Measurements from ENCODE around the gene C2CD4C.
"Not testable (repeated sequence)": the region's sequence is repeated elsewhere in the genome, so short reads cannot be mapped to it uniquely, and the experiment has no call there.

C2CD4C gene

DNA sequence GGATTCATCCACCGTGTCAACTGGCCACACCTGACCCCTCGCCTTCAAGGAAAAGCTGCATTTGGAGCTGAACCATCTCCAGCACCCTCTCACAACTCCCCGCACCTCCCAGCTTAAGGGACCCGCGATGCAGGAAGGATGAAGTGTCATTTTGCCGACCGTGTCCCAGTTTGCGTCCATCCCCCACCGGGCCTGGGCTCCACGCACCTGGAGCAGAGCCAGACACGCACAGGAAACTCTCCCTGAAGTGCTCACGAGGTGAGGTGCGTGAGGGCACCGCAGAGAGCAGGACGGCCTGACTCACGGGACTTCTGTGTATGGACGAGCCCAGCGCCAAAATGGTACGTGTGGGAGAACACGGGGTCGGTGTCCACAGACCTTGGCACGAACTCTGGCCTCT, 44.7 kb upstream of the C2CD4C start:
- FAIRE-seq (no peak), DNase-seq (ENCODE audit: insufficient read length, low spot score) (no peak)
- TF ChIP-seq, protein P1, sequence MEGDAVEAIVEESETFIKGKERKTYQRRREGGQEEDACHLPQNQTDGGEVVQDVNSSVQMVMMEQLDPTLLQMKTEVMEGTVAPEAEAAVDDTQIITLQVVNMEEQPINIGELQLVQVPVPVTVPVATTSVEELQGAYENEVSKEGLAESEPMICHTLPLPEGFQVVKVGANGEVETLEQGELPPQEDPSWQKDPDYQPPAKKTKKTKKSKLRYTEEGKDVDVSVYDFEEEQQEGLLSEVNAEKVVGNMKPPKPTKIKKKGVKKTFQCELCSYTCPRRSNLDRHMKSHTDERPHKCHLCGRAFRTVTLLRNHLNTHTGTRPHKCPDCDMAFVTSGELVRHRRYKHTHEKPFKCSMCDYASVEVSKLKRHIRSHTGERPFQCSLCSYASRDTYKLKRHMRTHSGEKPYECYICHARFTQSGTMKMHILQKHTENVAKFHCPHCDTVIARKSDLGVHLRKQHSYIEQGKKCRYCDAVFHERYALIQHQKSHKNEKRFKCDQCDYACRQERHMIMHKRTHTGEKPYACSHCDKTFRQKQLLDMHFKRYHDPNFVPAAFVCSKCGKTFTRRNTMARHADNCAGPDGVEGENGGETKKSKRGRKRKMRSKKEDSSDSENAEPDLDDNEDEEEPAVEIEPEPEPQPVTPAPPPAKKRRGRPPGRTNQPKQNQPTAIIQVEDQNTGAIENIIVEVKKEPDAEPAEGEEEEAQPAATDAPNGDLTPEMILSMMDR (IDR thresholded peaks at IDR 0.05; ENCODE audit: insufficient read depth, missing control alignments), result no peak

DNA sequence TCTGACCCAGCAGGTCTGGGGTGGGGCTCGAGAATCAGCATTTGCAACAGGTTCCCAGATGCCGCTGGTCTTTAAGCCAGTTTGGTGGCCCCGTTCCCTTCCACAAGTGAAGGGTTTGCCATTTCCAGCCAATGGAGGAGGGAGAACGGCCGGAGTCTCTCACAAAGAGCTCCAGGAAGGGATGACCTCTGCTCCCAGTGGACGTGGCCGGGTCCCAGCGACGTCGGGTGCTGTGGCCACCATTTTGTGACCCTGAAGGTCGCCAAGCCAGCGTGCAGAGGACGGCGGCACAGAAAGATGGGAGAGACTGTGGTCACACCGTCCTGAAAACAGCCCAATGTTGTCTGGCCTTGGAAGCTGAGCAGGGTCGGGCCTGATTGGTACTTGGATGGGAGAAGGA, 43.9 kb upstream of the C2CD4C start:
- TF ChIP-seq, protein P1 (IDR thresholded peaks at IDR 0.05; ENCODE audit: insufficient read depth, missing control alignments), result no peak
- FAIRE-seq, result no peak

DNA sequence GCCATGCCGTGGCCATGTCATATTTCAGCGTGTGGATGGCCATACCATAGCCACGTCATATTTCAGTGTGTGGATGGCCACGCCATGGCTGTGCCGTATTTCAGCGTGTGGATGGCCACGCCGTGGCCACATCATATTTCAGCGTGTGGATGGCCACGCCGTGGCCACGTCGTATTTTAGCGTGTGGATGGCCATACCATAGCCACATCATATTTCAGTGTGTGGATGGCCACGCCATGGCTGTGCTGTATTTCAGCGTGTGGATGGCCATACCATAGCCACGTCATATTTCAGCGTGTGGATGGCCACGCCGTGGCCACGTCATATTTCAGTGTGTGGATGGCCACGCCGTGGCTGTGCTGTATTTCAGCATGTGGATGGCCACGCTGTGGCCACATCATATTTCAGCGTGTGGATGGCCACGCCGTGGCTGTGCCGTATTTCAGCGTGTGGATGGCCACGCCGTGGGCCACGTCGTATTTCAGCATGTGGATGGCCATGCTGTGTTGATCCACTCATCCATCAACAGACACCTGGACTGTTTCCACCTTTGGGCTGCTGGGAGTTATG, 42.0 kb upstream of the C2CD4C start:
- DNase-seq (ENCODE audit: insufficient read length, low spot score); FAIRE-seq: not testable (repeated sequence)

More for the DNA sequence above, 43.9 kb upstream of the C2CD4C start:
- DNase-seq (ENCODE audit: insufficient read length, low spot score), result no peak

DNA sequence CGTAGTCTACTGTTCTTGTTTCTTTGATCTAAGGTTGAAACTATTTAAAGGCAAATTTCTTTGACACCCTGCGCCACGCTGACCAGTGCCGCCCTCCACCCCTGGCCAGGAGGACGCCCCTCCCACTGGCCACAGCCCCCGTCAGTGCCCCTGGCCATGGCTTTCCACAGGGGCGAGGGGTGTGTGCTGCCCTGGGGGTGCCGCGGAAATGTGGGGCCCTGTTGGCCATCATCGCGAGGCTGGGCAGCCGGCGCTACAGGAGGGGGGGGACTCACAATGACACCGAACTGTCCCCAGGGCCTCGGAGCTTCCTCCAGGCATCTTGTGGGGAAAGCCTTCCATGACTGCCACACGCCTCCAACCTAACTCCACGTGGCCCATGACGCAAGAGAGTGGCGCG, 41.0 kb upstream of the C2CD4C start:
- DNase-seq (ENCODE audit: insufficient read length, low spot score) (no peak), FAIRE-seq (no peak)
- TF ChIP-seq, protein P1 (IDR thresholded peaks at IDR 0.05; ENCODE audit: insufficient read depth, missing control alignments), result no peak

DNA sequence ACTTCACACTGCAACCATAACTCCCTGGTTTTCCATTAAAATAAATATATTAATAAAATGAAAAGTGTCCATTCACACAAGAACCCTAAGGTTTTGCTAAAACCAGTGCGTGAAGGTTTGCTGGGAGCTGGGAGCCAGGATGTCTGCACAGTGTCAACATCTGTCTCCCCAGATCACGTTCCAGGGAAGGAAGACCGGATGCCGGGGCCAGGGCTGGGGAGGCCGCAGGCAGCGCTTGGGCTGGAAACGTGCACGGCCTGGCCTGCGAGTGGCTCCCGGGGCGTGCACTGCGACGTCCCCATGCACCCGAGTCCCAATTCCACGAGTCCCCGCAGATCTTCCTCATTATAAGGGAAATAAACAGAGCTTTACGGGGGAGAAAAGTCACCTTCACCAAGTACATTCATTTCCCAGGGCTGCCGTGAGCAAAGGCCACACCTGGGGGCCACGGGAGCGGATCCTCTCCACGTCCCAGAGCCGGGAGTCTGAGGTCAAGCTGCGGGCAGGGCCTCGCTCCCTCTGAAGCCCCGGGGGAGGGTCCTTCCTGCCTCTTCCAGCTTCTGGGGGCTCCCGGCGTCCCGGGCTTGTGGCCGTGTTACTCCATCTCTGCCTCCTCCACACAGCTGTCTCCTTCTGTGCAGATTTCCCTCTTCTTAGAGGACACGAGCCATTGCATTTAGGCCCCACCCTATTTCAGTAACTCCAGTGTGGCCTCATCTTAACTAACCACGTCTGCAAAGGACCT, 39.0 kb upstream of the C2CD4C start:
- no peak for FAIRE-seq
- no peak for DNase-seq (ENCODE audit: insufficient read length, low spot score)
- TF ChIP-seq, protein P1 (IDR thresholded peaks at IDR 0.05; ENCODE audit: insufficient read depth, missing control alignments), result no peak

DNA sequence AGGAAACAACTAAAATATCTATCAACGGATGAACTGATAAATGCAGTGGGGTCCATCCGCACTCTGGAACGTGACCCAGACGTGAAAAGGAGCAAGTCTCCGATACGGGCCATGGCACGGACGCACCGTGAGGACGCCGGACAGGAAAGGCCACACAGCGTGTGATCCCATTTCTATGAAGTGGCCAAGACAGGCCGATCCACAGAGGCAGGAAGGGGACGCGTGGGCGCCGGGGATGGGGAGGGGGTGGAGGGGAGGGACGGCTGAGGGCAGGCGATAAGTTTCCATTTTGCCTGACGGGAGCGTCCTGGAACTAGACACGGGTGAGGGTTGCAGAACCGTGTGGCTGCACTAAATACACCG, 38.1 kb upstream of the C2CD4C start:
- TF ChIP-seq, protein P1 (IDR thresholded peaks at IDR 0.05; ENCODE audit: insufficient read depth, missing control alignments), result no peak
- no peak for DNase-seq (ENCODE audit: insufficient read length, low spot score)
- no peak for FAIRE-seq

DNA sequence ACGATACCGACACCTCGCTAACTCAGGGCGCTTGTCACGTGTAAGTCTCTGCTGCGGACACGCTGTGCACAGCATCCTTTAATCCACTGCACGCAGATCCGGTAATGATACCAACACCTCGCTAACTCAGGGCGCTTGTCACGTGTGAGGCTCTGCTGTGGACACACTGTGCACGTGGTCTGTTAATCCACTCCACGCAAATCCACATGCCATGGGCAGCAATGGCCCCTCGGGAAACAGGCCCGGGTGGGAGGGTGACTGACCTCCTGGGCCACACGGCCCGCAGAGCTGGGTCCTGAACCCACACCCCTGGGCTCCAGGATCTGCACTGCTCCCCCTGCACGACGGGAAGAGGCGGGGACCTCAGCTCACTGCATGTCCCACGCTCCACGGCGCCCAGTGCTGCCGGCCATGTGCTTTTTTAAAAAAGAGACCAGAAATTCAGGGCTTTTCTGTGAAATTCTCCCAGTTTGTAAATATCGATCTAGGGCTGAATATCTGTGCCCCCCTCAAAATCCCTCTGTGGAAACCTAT, 35.8 kb upstream of the C2CD4C start:
- TF ChIP-seq, protein P1 (IDR thresholded peaks at IDR 0.05; ENCODE audit: insufficient read depth, missing control alignments), result no peak
- DNase-seq (ENCODE audit: insufficient read length, low spot score), result no peak
- no peak for FAIRE-seq

Data from D721Med (cell line).